Measurements from ENCODE around the gene SLC6A6.

SLC6A6 gene

DNA sequence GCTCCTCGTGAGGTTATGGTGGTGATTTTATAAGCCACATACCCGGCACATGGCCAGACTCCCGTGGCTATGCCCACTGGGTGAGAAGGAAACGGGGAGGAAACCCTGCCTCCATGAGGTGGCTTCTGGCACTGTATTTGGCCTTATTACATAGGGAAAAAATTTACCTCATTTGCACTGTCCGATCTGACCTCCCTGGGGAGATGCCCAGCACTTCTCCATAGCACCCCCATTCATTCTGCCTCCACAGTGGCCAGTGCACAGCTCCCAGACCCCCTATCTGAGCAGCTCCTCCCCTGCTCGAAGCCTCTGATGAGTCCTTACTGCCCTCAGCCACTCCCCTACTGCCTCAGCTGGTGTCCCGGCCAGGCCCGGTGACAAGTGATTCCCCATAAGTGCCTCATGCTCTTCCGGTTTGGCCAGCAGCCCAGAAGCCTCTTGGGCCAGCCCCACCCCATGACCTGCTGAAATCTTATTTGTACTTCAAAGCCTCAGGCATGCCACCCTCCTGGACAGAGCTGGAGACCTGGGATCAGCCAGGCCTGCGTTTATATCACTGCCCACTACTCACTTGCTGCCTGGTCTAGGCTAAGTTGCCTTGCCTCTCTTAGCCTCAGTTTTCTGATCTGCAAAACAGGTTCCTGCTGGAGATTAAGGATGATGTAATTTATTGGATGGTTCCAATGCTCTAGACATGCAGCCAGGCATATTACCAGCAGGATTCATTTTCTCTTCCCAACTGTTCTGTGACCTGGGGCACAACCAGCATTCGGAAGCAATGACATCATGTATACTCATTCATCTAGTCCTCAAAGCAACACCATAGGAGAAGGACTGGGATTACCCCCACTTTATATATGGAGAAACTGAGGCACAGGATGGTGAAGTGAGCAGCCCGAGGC, 30.6 kb upstream of the SLC6A6 start:
- no peak for DNase-seq (ENCODE audit: low read depth in 3 of 3)

DNA sequence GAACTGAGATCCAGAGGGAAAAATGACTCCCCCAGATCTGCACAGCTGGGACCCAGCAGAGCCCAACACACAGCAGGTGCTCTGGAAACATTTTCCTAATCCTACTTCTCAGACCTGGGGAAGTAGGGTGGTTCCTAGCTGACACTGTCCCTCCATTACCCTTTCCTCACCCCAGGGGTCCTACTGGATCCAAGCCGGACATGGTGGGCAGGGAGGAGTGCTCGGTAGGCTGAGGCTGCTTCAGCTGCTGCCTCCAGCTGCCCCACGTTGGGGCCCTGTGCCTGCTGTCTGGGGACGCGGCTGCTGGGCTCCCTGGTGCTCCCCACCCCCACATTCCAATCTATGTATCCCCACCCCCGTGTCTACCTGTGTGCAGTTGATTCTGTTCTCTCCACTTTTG, 29.8 kb upstream of the SLC6A6 start:
- no peak for DNase-seq (ENCODE audit: low read depth in 3 of 3)

DNA sequence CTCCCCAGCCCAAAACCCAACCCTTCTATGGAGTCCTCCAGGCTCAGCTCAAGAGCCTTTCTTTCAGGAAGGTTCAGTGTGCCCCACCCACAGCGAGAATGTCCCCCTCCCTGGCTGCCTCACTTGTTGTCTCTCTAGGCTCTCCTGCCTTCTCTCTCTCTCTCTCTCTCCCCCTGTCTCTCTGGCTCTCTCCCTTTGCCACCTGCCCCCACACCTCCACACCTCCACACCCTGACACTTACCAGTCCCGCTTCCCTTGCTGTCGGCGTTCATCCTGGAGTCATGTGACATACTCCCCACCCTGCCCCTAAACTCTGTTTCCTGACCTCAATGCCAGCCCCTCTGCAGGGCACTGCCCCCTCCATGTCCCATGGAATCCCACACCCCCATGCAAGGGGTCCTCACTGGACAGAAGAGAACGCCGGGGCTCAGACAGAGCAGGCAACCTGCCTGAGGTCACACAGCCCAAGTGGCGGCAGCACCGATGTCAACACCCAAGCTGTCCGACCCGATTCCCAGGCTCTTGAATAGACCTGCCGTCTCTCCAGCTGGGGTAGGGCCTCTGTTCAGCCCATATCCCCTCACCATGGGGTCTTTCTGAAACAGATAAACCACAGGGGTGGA, 28.5 kb upstream of the SLC6A6 start:
- DNase-seq (ENCODE audit: low read depth in 3 of 3) = no peak

GRCh38 chr3:14374444-14374883, 27.9 kb upstream of the SLC6A6 start:
- DNase-seq (ENCODE audit: low read depth in 3 of 3) = no peak

- DNase-seq (ENCODE audit: low read depth in 3 of 3) = no peak
Measured at GRCh38 chr3:14375192-14375591, 27.2 kb upstream of the SLC6A6 start.

DNA sequence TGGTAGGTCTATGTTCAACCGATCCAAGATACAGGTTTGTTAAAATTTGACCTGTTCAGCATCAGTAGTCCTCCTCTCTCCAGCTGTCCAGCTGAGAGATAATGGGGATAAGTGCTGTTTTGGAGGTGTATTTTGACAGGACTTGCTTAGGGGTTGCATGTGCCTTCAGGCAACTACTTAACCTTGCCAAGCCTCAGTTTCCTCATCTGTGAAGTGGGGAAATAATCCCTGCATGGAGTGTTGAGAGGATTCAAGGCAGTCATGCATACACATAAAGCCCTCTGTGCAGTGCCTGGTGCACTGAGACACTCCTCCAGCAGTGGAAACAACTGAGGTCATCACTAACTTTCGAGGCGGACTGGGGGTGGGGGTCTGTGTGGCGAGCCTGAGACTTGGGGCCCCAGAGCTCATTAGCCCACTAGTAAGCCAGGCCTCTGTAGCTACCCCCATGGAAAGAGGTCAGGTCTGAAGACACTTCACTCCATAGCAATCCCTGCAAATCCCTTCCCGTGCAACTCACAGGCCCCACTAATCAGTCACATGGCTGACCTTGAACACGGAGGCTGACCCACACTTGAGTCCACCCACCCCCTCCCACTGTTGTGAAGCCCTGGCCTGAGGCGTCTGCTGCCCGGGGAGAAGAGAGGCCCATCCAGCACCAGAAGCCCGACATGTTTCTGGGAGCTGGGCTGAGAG, 25.9 kb upstream of the SLC6A6 start:
- DNase-seq (ENCODE audit: low read depth in 3 of 3) = no peak

DNA sequence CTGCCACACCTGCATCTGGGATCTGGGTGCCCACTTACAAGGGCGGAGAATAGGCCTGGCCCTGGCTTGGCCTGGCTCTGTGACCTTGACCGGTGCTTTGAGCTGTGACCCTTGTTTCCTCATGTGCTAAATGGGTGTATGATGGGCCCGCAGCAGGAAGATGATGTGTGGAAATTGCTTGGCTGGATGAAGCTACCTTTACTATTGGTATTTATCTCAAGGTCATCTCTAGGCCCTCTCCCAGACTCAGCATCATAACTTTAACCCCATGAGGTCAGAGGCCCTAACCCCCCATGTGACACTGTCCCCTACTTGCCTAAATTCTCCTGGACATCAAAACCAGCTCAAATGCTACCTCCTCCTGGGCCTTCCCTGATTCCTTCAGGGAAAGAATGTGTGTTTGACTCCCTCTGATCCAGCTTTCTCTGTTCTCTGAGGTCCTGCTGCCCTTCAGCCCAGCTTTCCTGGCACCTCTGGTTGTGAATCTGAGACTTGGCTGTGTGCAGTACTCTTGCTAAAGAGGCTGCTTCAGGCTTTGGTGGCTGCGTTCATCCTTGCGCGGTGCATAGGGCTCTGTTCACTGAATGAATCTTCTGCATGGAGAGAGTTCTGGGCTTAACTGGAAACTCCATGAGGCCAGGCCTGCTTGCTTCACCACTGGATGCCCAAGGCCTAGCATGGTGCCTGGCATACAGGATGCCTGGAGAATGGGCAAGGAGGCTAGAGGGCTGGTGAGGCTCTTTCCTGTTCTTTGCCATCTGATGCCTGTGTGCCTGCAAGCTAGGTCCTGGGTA, 25.2 kb upstream of the SLC6A6 start:
- DNase-seq (ENCODE audit: low read depth in 3 of 3) = no peak

GRCh38 chr3:14377838-14378169, 24.6 kb upstream of the SLC6A6 start:
- DNase-seq (ENCODE audit: low read depth in 3 of 3) = no peak

DNA sequence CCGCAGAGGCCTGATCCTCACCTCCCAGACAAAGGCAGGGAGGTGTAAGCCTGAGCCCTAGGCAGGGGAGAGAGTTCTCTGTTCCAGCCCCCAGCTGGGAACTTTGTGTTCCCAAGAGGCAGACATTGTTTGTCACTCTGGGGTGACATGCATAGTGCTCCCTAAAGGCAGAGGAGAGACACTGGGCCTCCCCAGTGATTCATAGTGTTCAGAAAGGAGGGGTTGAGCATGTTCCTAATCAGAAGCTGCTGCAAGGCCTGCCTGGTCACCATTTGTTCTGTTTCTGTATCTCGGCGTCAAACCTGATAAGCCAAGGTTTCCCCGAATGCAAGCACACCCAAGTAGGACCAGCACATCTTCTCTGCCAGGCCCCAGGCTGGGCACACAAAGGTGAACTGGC, 24.0 kb upstream of the SLC6A6 start:
- no peak for DNase-seq (ENCODE audit: low read depth in 3 of 3)

DNA sequence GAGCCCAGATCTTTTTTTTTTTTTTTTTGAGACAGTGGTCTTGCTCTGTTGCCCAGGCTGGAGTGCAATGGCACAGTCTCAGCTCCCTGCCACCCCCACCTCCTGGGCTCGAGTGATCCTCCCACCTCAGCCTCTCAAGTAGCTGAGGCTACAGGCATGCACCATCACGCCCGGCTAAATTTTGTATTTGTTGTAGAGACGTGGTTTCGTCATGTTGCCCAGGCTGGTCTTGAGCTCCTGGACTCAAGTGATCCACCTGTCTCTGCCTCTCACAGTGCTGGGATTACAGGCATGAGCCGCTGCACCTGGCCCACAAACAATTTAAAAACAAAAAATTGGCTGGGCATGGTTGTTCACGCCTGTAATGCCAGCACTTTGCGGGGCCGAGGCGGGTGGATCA, 22.6 kb upstream of the SLC6A6 start:
- no peak for DNase-seq (ENCODE audit: low read depth in 3 of 3)

- no peak for DNase-seq (ENCODE audit: low read depth in 3 of 3)
Measured at GRCh38 chr3:14386254-14386653, 16.2 kb upstream of the SLC6A6 start.

GRCh38 chr3:14388201-14388600, 14.2 kb upstream of the SLC6A6 start:
- DNase-seq (ENCODE audit: low read depth in 3 of 3) = no peak

DNA sequence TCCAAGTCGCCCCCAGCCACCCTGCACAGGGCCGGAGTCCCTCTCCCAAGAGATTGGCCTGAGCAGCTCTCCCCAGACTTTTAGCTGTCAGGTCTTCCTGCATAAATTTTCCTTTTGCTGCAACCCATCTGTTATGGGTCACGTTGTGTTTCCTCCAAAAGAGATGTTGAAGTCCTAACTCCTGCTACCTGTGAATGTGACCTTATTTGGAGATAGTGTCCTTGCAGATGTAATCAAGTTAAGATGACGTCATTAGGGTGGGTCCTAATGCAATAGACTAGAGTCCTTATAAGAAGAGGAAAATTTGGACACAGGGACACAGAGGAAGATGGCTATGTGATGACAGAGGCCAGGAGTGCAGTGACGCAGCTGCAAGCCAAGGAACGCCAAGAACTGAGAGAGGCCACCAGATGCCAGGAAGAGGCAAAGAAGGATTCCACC, 13.2 kb upstream of the SLC6A6 start:
- no peak for DNase-seq (ENCODE audit: low read depth in 3 of 3)

- no peak for DNase-seq (ENCODE audit: low read depth in 3 of 3)
Measured at GRCh38 chr3:14389716-14390115, 12.7 kb upstream of the SLC6A6 start.

- DNase-seq (ENCODE audit: low read depth in 3 of 3) = no peak
Measured at GRCh38 chr3:14391033-14391432, 11.4 kb upstream of the SLC6A6 start.

- no peak for DNase-seq (ENCODE audit: low read depth in 3 of 3)
Measured at GRCh38 chr3:14392231-14392630, 10.2 kb upstream of the SLC6A6 start.

DNA sequence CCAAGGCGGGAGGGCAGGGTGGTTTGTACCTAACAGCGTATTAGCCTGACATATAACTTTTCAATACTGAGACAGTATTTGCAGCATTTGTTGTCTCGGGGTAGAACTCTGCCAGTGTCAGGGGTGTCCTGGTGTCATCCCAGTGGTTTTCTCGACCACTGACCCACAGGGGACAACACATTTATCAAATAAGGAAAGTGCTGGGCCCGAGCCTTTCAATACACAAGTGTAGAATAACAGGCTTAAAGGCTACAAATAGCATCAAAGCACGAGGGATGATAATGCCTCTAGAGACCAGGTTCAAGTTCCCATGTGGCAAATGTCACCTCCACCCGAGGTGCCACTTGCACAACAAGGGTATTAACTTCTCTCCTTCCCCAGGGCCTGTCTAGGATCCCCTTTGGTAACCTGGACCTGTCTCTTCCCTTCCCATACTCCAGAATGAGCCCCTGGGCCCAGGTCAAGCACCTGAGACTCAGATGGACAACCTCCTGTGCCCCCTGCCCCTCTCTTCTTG, 9.5 kb upstream of the SLC6A6 start:
- DNase-seq (ENCODE audit: low read depth in 3 of 3) = no peak

DNA sequence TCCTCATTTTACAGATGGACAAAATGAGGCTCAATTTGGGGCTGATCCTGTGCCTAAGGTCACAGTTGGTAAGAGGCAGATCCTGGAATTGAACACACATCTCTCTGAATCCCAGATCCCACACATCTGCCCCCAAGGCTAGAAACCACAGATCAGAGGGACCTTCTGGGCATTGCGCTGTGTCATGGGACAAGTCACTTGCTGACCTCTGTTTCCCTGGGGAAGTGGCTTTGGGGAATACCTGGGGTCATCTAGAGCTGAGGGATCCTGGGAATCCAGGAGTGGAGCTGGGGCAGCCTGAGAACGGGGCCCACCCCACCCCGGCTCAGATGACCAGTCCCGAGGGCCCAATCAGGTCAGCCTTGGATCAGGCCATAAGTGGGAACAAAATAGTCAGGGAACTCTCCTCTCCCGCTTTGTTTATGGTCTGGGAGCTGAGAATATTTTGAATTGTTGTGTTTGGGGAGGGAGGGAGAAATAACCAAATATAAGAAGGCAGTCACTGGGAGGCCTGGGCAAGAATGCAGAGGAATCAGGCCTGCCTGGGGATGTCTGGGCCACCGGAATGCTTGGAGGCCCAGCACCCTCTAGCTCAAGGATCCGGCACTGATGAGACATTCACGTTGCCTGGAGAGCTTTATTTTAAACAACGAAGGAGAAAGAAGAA, 8.8 kb upstream of the SLC6A6 start:
- no peak for DNase-seq (ENCODE audit: low read depth in 3 of 3)

DNA sequence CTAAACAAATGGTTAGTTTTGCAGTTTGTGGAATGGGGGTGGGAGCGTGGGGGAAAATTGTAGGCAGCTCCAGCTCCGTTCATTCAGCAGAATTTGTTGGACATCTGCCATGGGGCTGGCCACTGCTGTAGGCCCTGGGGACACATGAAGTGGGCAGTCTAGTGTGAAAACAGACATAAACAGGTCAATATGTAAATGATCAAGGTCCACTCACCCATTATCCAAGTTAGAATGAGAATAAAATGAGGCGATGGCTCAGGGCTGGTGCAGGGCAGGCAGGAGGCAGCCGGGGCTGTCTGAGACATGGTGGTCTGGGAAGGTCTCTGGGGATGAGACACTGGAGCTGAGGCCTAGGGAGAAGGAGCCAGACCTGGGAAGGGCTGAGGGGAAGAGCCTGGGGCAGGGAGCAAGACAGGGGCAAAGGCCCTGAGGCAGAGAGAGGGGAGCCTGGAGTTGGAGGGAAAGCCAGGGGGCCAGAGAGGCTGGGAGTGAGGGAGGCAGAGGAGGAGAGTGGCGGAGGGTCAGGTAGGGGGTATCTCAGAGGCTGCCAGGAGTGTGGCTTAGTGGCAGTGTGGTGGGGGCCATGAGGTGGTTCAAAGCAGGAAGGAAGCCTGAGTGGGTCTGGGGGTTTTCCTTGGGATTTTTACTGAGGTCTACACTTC, 6.2 kb upstream of the SLC6A6 start:
- no peak for DNase-seq (ENCODE audit: low read depth in 3 of 3)

GRCh38 chr3:14397046-14397445, 5.4 kb upstream of the SLC6A6 start:
- DNase-seq (ENCODE audit: low read depth in 3 of 3) = no peak

- no peak for DNase-seq (ENCODE audit: low read depth in 3 of 3)
Measured at GRCh38 chr3:14397531-14397930, 4.9 kb upstream of the SLC6A6 start.

Data from stimulated activated CD4-positive, alpha-beta T cell treated with anti-CD3 and anti-CD28 coated beads, TNF-alpha, amount 100 ng/mL, for 4 hours (primary cell).